Right lobe of liver (tissue), 6 donors: Measurements from ENCODE around the gene ABHD12. TPM values are rescaled to one million over a fixed set of nuclear protein-coding genes. Genes with fewer than 3 reads are reported as not detected.
A peak's percentile ranks its signal among the peaks of the same experiment; 100 is the strongest.

Source experiments
- ATAC-seq, 4 donors: fragments of 200-7000 bp; cut with Tn5 transposase; one replicate each; pipeline ENCODE4 v1.9.1; 2020; ENCODE audit warnings: mild to moderate bottlenecking in 4 of 4, moderate library complexity in 4 of 4
- DNase-seq, 3 donors: peaks; one replicate each; pipeline ENCODE4 v3.0.0-alpha.2; 2020
- H3K27ac ChIP-seq, 3 donors: fragments of 200-600 bp; one replicate each; pipeline ENCODE4 v1.8.0; 2022
- H3K27me3 ChIP-seq, 2 donors: fragments of 200-600 bp; one replicate each; pipeline ENCODE4 v1.8.0; 2022
- H3K36me3 ChIP-seq, 4 donors: fragments of 200-600 bp; sonication (generic) in 1 of 4; one replicate each; pipeline versions ENCODE4 v1.5.1 to v1.8.0; 2017 to 2022; ENCODE audit warnings: control low read depth in 1 of 4
- H3K4me1 ChIP-seq, 4 donors: fragments of 200-600 bp; sonication (generic) in 1 of 4; one replicate each; pipeline versions ENCODE4 v1.5.1 to v1.8.0; 2017 to 2022; ENCODE audit warnings: control low read depth in 1 of 4
- H3K4me3 ChIP-seq, 3 donors: fragments of 200-600 bp; one replicate each; pipeline ENCODE4 v1.8.0; 2022
- H3K9me3 ChIP-seq, 4 donors: fragments of 200-600 bp; sonication (generic) in 1 of 4; one replicate each; pipeline versions ENCODE4 v1.5.1 to v1.8.0; 2017 to 2022; ENCODE audit warnings: control low read depth in 1 of 4
- POLR2A ChIP-seq: fragments of 450-650 bp; IDR thresholded peaks from one replicate; pipeline ENCODE4 v1.6.1; 2017; ENCODE audit warnings: antibody characterized with exemption, mild to moderate bottlenecking
- WGBS: methylation state at CpG from one replicate; pipeline ENCODE4 v1.1.6; 2018; ENCODE audit warnings: low coverage, low lambda C conversion rate; ENCODE audit not compliant: insufficient coverage; ENCODE audit errors: missing lambda C conversion rate; 5-methylcytosine and 5-hydroxymethylcytosine counted together
- intact Hi-C, 2 donors: fragments of 100-400 bp; cut with DNase I; formaldehyde crosslinking; loops; one replicate each; pipeline versions ENCODE4 v1.11.2 to v1.14.1; 2022
- total RNA-seq, 6 experiments: library from RNA; depleted of rRNA in 2 of 6; stranded (reverse); fragments of >200 nt in 2 of 6; fragmentation: NEBNext Ultra II Directional in 3 of 6; extraction: Animal tissue kit (Norgen Biotek cat#: 25700) in 3 of 6; gene quantifications; one replicate each; pipeline versions ENCODE4 v1.1.0 to v1.2.4, GENCODE V29; 2016 to 2023
- TF ChIP-seq, protein P1 (sequence below), 4 donors: fragments of 200-600 bp in 3 of 4; fragments of 450-650 bp in 1 of 4; IDR thresholded peaks; one replicate each; pipeline versions ENCODE4 v1.5.1 to v1.8.0; 2016 to 2022; ENCODE audit warnings: antibody characterized with exemption in 4 of 4, mild to moderate bottlenecking in 2 of 4
- donor health status: DM: no; HTN: yes; CAD: no.
- donor health status: DM: no; HTN: no; CAD: no.
- donor health status: DM: no; HTN: no; CAD: no.
- donor health status: DM: no; HTN: yes; CAD: no.
- donor health status: DM: no; HTN: yes; CAD: no.

Gene ABHD12
- total RNA-seq, 6 experiments from 2014 or later, result 16.1 to 23.6 (median 18.7) TPM

DNA sequence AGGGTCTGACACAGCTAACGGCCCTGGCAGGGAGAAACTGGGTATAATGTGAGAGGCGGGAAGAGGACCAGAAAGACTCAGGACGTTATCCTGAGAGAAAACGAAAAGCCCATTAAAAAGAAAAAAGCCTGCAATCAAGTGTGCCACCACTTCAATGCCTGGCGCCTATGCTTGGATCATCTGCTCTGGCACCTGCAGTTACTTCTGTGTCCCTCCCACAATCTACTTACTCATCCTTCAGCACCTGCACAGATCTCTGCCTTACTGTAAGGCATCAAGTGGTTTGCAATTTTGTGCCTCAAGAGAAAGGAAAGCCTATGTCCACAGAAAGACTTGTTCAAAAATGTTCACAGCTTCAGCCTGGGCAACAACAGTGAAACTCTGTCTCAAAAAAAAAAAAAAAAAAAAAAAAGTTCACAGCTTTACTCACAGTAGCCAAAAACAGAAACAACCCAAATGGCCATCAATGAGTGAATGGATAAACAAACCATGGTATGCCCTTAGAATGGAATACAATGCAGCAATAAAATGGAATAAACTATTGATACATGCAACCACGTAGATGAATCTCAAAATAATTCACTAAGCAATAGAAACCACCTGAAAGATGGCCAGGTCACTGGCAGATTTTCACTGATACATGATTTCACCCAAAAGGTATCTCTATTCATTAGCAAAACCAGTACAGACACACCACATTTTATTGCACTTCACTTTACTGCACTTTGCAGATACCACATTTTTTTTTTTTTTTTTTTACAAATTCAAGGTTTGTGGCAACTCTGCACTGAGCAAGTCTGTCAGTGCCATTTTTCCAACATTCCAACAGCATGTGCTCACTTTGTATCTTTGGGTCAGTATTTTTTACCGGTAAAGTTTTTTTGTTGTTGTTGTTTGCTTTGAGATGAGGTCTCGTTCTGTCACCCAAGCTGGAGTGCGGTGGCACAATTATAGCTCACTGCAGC, 48.6 kb downstream of the ABHD12 start:
- no peak for DNase-seq
- WGBS, result 89% methylated on average over 9 of the region's 9 CpGs
- Histone ChIP-seq H3K9me3 (no peaks in the 10 kb centered on the region), H3K27ac (no peak overlapping the region), H3K36me3 (no peaks in the 10 kb centered on the region), H3K4me1 (peaks cover 0 to 21% (median 9%) of the 10 kb centered on the region in 4 donors), H3K4me3 (no peak overlapping the region), H3K27me3 (no peaks in the 10 kb centered on the region)
- TF ChIP-seq POLR2A, result no peak
- TF ChIP-seq, protein P1, sequence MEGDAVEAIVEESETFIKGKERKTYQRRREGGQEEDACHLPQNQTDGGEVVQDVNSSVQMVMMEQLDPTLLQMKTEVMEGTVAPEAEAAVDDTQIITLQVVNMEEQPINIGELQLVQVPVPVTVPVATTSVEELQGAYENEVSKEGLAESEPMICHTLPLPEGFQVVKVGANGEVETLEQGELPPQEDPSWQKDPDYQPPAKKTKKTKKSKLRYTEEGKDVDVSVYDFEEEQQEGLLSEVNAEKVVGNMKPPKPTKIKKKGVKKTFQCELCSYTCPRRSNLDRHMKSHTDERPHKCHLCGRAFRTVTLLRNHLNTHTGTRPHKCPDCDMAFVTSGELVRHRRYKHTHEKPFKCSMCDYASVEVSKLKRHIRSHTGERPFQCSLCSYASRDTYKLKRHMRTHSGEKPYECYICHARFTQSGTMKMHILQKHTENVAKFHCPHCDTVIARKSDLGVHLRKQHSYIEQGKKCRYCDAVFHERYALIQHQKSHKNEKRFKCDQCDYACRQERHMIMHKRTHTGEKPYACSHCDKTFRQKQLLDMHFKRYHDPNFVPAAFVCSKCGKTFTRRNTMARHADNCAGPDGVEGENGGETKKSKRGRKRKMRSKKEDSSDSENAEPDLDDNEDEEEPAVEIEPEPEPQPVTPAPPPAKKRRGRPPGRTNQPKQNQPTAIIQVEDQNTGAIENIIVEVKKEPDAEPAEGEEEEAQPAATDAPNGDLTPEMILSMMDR (IDR thresholded peaks at IDR 0.05), result no peak
- ATAC-seq, result no peak
- intact Hi-C loops, result no loop called here

DNA sequence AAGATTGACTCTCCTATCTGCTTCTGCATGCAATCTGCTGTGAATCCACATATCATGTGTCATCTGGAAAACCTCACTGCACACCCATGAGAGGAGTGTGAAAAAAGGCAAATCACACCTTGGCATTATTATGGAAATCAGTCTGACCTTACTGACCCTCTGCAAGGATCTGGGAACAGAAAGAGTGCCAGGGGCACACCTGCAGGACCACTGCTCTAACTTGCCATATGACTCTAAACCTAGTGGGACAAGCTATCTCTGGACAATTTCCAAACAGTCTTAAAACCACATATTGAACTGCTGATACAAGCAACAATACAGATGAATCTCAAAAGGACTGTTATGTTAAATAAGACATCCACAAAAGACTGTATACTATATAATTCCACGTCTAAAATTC, 50.3 kb downstream of the ABHD12 start:
- no peaks in the 10 kb centered on the region for H3K36me3 ChIP-seq
- TF ChIP-seq, protein P1 (IDR thresholded peaks at IDR 0.05), result no peak
- no peak for TF ChIP-seq POLR2A
- no peak for DNase-seq
- H3K4me3 ChIP-seq, result no peak overlapping the region
- no peaks in the 10 kb centered on the region for H3K9me3 ChIP-seq
- intact Hi-C loops, result no loop called here
- no peaks in the 10 kb centered on the region for H3K27me3 ChIP-seq
- 80% methylated on average over 1 of the region's 1 CpG for WGBS
- H3K4me1 ChIP-seq, result peaks cover 0 to 21% (median 9%) of the 10 kb centered on the region in 4 donors
- no peak overlapping the region for H3K27ac ChIP-seq
- no peak for ATAC-seq

DNA sequence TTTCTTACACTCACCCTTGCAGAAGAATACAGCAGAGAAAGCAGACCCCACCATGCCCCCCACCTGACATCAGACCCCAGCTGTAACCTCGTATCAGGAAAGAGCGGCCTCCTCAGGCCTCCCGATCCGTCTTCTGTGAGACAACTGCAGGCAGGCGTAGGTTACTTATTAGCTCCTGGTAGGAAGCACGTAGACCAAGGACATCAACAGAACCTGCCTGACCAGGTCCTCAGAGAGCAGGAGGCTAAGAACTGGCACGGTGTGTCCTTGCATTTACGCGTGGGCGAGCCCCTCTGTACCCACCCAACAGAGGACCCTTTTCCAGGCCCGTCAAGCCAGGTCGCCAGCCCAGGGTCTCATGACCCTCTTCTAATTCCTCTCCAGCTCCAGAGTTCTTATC, 51.0 kb downstream of the ABHD12 start:
- Histone ChIP-seq H3K4me3 (no peak overlapping the region), H3K4me1 (peaks cover 0 to 21% (median 9%) of the 10 kb centered on the region in 4 donors), H3K27ac (no peak overlapping the region), H3K36me3 (no peaks in the 10 kb centered on the region), H3K27me3 (no peaks in the 10 kb centered on the region), H3K9me3 (no peaks in the 10 kb centered on the region)
- WGBS, result 93% methylated on average over 6 of the region's 12 CpGs
- TF ChIP-seq, protein P1 (IDR thresholded peaks at IDR 0.05), result no peak
- TF ChIP-seq POLR2A, result no peak
- no peak for DNase-seq
- peak in 1 of 4 donors; percentile 10 for ATAC-seq
- intact Hi-C loops, result no loop called here

DNA sequence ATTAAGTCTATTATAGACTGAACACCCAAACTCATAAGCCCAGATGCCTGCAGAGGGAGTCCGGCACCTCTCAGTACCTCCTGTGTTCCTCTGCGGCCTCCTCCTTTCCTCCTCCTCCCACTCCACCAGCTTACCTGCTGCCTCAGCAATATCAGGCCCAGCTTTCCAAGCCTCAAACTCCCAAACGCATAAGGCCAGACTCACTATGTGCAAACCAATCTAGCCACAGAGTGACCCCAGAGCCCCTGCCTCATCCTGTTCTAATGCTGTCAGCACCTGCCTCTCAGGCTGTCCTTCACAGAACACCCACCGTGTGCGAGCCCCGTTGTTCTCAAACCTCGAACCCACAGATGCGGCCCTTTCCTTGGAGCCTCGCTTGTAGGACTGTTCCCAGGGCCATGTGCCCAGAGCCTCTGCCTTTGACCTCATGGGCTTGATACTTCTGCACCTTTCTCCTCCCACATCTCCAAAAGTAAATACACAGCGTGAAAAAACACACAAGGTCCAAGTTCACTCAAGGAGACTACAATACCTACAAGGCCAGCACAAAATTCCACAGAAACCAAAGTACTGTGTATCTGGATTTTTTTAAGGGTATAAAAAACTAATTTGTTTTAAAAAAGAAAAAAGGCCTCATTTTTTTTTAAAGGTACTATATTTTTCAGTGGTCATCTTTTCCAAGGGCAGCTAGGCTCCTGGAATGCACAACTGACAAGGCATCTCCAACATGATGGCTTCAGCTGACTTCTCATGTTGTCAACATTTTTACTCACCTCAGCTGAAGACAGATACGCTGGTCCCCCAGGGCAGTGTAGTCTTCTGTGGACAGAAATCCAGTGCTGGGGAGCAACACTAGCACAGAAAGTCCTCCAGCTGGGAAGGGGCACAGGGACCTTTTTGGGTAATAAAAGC, 52.3 kb downstream of the ABHD12 start:
- TF ChIP-seq, protein P1 (IDR thresholded peaks at IDR 0.05), result peak in 1 of 4 donors; percentile 11
- no peak for TF ChIP-seq POLR2A
- 49% methylated on average over 10 of the region's 11 CpGs for WGBS
- Histone ChIP-seq H3K36me3 (no peaks in the 10 kb centered on the region), H3K9me3 (no peaks in the 10 kb centered on the region), H3K27me3 (no peaks in the 10 kb centered on the region), H3K4me1 (peaks cover 0 to 21% (median 9%) of the 10 kb centered on the region in 4 donors), H3K4me3 (no peak overlapping the region), H3K27ac (peak overlapping the region in 2 of 3 donors; percentile 55 to 58)
- intact Hi-C loops, result no loop called here
- ATAC-seq (peak; percentile 95 to 98 (median 97)), DNase-seq (peak in 2 of 3 donors; percentile 78)
